Tibial nerve (tissue), 4 donors: ENCODE data around the gene ATG7. TPM values are rescaled to one million over a fixed set of nuclear protein-coding genes. Genes with fewer than 3 reads are reported as not detected.

ENCODE experiments used
- DNase-seq, 2 donors: peaks; one replicate each; pipeline ENCODE4 v3.0.0-alpha.2; 2019; ENCODE audit warnings: low spot score in 2 of 2
- H3K27ac ChIP-seq, 4 donors: fragments of 200-600 bp; sonication (generic) in 3 of 4; one replicate each; pipeline ENCODE4 v1.5.1; 2017 to 2019; ENCODE audit warnings: mild to moderate bottlenecking in 1 of 4
- H3K27me3 ChIP-seq, 2 donors: fragments of 200-600 bp; sonication (generic) in 1 of 2; one replicate each; pipeline versions ENCODE4 v1.5.1 to v1.6.0; 2017 to 2019
- H3K36me3 ChIP-seq, 3 donors: fragments of 200-600 bp; sonication (generic); one replicate each; pipeline ENCODE4 v1.5.1; 2018 to 2019
- H3K4me1 ChIP-seq, 4 donors: fragments of 200-600 bp; sonication (generic) in 3 of 4; one replicate each; pipeline ENCODE4 v1.5.1; 2017 to 2019
- H3K4me3 ChIP-seq, 4 donors: fragments of 200-600 bp; sonication (generic) in 3 of 4; one replicate each; pipeline ENCODE4 v1.5.1; 2017 to 2019; ENCODE audit warnings: mild to moderate bottlenecking in 1 of 4, moderate library complexity in 1 of 4
- H3K9me3 ChIP-seq, 4 donors: fragments of 200-600 bp; sonication (generic) in 3 of 4; one replicate each; pipeline ENCODE4 v1.5.1; 2017 to 2019
- CTCF ChIP-seq, 5 experiments: fragments of 200-600 bp in 3 of 5; fragments of 450-650 bp in 2 of 5; sonication (generic) in 3 of 5; IDR thresholded peaks; one replicate each; pipeline ENCODE4 v1.5.1; 2016 to 2019; ENCODE audit warnings: antibody characterized with exemption in 5 of 5, mild to moderate bottlenecking in 3 of 5, moderate library complexity in 2 of 5
- EP300 ChIP-seq, 2 donors: sonication (generic); formaldehyde crosslinking; IDR thresholded peaks; one replicate each; pipeline ENCODE4 v1.6.1; 2017; ENCODE audit warnings: antibody characterized with exemption in 2 of 2, mild to moderate bottlenecking in 1 of 2
- POLR2A ChIP-seq, 2 donors: fragments of 450-650 bp; IDR thresholded peaks; one replicate each; pipeline ENCODE4 v1.6.1; 2017; ENCODE audit warnings: antibody characterized with exemption in 2 of 2, mild to moderate bottlenecking in 2 of 2, moderate library complexity in 2 of 2
- WGBS, 2 donors: methylation state at CpG; one replicate each; pipeline ENCODE4 v1.1.5; 2018; 5-methylcytosine and 5-hydroxymethylcytosine counted together
- total RNA-seq, 4 donors: library from RNA; depleted of rRNA; stranded (reverse); fragments of >200 nt; gene quantifications; one replicate each; pipeline ENCODE4 v1.1.0, GENCODE V29; 2016

ATG7 gene
- total RNA-seq, 4 donors from 2014 or later: 71.0 to 94.0 (median 76.2) TPM

DNA sequence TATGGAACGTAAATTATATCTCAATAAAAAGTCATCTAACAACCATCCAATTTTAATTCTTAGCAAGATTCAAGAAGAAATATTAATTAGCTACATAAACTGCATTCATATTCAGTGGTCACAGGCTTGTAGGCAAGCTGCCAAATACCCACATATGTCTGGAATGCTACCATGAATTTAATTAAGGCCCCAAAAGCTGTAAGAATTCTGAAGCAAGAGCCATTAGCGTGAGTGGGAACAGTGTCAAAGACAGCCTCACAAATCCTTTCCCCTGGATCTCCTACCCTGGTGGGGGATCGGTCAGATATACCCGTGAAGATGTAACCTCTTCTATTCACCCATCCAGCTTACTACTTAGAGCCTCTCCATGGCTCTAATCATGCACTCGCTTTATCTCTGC, 40.0 kb downstream of the ATG7 start:
- Histone ChIP-seq H3K27ac (no peak overlapping the region), H3K4me1 (peaks cover 0 to 8% (median 2%) of the 10 kb centered on the region in 4 donors), H3K4me3 (no peak overlapping the region), H3K27me3 (no peaks in the 10 kb centered on the region), H3K36me3 (peaks cover 0 to 85% (median 4%) of the 10 kb centered on the region in 3 donors), H3K9me3 (no peaks in the 10 kb centered on the region)
- no peak for DNase-seq
- no peak for TF ChIP-seq EP300 (IDR thresholded peaks at IDR 0.05)
- TF ChIP-seq CTCF (IDR thresholded peaks at IDR 0.05): no peak
- TF ChIP-seq POLR2A (IDR thresholded peaks at IDR 0.05): no peak
- 74 to 80% methylated on average over 5 of the region's 5 CpGs for WGBS, 2 donors

DNA sequence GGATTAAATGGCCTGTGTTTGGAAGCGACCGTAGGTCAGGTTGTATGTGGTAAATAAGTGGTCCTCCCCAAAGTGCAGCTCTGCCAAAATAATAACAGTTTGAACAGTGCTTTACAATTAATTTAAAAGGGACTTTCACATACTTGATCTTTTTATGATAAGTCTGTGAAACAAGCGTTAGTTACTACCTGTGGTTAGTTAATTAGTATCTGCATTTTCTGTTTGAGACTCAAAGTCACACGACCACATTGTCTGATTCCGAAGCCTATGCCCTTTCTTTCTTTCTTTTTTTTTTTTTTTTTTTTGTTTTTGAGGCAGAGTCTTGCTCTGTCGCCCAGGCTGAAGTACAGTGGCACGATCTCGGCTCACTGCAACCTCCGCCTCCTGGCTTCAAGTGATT, 45.1 kb downstream of the ATG7 start:
- peaks cover 0 to 94% (median 4%) of the 10 kb centered on the region in 3 donors for H3K36me3 ChIP-seq
- 81 to 84% methylated on average over 9 of the region's 9 CpGs for WGBS, 2 donors
- no peak for DNase-seq
- TF ChIP-seq POLR2A (IDR thresholded peaks at IDR 0.05) (no peak), CTCF (IDR thresholded peaks at IDR 0.05) (no peak), EP300 (IDR thresholded peaks at IDR 0.05) (no peak)
- no peak overlapping the region for H3K27ac ChIP-seq
- H3K9me3 ChIP-seq: no peaks in the 10 kb centered on the region
- H3K27me3 ChIP-seq: no peaks in the 10 kb centered on the region
- H3K4me3 ChIP-seq: no peak overlapping the region
- H3K4me1 ChIP-seq: no peaks in the 10 kb centered on the region

DNA sequence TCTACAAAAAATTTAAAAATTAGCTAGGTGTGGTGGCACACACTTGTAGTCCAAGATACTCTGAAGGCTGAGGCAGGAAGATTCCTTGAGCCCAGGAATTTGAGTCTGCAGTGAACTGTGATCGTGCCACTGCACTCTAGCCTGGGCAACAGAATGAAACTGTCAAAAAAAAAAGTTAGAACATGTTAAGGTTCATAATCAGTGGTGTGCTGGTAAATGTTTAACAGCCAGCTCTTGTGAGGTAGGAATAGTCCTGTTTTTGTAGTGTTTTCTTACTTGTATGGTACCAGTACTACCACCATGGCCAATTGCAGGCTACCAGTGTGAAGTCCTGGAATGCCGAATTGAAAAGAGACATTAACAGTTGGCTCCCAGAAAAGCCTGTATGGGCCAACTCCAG, 50.7 kb downstream of the ATG7 start:
- H3K27ac ChIP-seq: peak overlapping the region in 2 of 4 donors; percentile 71 to 85
- no peak for DNase-seq
- peaks cover 0 to 82% (median 3%) of the 10 kb centered on the region in 3 donors for H3K36me3 ChIP-seq
- no peaks in the 10 kb centered on the region for H3K9me3 ChIP-seq
- WGBS, 2 donors: 82 to 86% methylated on average over 2 of the region's 2 CpGs
- TF ChIP-seq CTCF (IDR thresholded peaks at IDR 0.05) (no peak), EP300 (IDR thresholded peaks at IDR 0.05) (no peak), POLR2A (IDR thresholded peaks at IDR 0.05) (no peak)
- H3K4me1 ChIP-seq: peaks cover 0 to 16% (median 2%) of the 10 kb centered on the region in 4 donors
- no peaks in the 10 kb centered on the region for H3K27me3 ChIP-seq
- no peak overlapping the region for H3K4me3 ChIP-seq

- Histone ChIP-seq H3K36me3 (peaks cover 0 to 79% (median 3%) of the 10 kb centered on the region in 3 donors), H3K27ac (peak overlapping the region in 2 of 4 donors; percentile 71 to 85), H3K4me1 (peaks cover 0 to 16% (median 2%) of the 10 kb centered on the region in 4 donors), H3K27me3 (no peaks in the 10 kb centered on the region), H3K9me3 (no peaks in the 10 kb centered on the region), H3K4me3 (no peak overlapping the region)
- 43 to 45% methylated on average over 3 of the region's 3 CpGs for WGBS, 2 donors
- DNase-seq: no peak
- TF ChIP-seq CTCF (IDR thresholded peaks at IDR 0.05) (no peak), EP300 (IDR thresholded peaks at IDR 0.05) (no peak), POLR2A (IDR thresholded peaks at IDR 0.05) (no peak)
Measured at GRCh38 chr3:11323813-11324212, 51.6 kb downstream of the ATG7 start.

- WGBS, 2 donors: 95 to 96% methylated on average over 3 of the region's 3 CpGs
- H3K27ac ChIP-seq: no peak overlapping the region
- H3K27me3 ChIP-seq: no peaks in the 10 kb centered on the region
- peaks cover 0 to 16% (median 2%) of the 10 kb centered on the region in 4 donors for H3K4me1 ChIP-seq
- no peak for TF ChIP-seq CTCF (IDR thresholded peaks at IDR 0.05)
- no peak for TF ChIP-seq EP300 (IDR thresholded peaks at IDR 0.05)
- no peak for TF ChIP-seq POLR2A (IDR thresholded peaks at IDR 0.05)
- no peaks in the 10 kb centered on the region for H3K9me3 ChIP-seq
- no peak for DNase-seq
- no peak overlapping the region for H3K4me3 ChIP-seq
- peaks cover 0 to 61% (median 3%) of the 10 kb centered on the region in 3 donors for H3K36me3 ChIP-seq
Measured at GRCh38 chr3:11327619-11328018, 55.4 kb downstream of the ATG7 start.
